Stimulated activated CD4-positive, alpha-beta T cell treated with anti-CD3 and anti-CD28 coated beads, Interleukin-4, amount 100 ng/mL, for 48 hours (primary cell): Measurements from ENCODE around the gene CFDP1.

Experiments used
- DNase-seq, 2 donors: peaks; one replicate each; pipeline ENCODE4 v3.0.0-alpha.2; 2020; ENCODE audit warnings: low read depth in 2 of 2

Gene CFDP1

GRCh38 chr16:75251280-75252048 is 181.8 kb downstream of the CFDP1 start, which contains the start of gene BCAR1:
Gene BCAR1, minus strand, starts transcription at chr16:75251624. Its CDS starts 142 bp downstream, at chr16:75251482.
- no peak for DNase-seq

- DNase-seq = no peak
Measured at GRCh38 chr16:75250809-75251279, 182.5 kb downstream of the CFDP1 start.

GRCh38 chr16:75250089-75250808 is 183.1 kb downstream of the CFDP1 start:
- no peak for DNase-seq

GRCh38 chr16:75249441-75249840 is 183.9 kb downstream of the CFDP1 start:
- no peak for DNase-seq

- DNase-seq = no peak
Measured at GRCh38 chr16:75248536-75249380, 184.5 kb downstream of the CFDP1 start.

- DNase-seq = no peak
Measured at GRCh38 chr16:75248142-75248535, 185.2 kb downstream of the CFDP1 start.

GRCh38 chr16:75247249-75247648 is 186.1 kb downstream of the CFDP1 start:
- no peak for DNase-seq

GRCh38 chr16:75246504-75247205 is 186.6 kb downstream of the CFDP1 start:
- no peak for DNase-seq

- DNase-seq = no peak
Measured at GRCh38 chr16:75244844-75245758, 188.2 kb downstream of the CFDP1 start.

GRCh38 chr16:75244225-75244809 is 189.0 kb downstream of the CFDP1 start:
- DNase-seq = no peak
